Forelimb muscle (tissue), 1 donor: ENCODE data around the gene PARD6G. TPM values are rescaled to one million over a fixed set of nuclear protein-coding genes. Genes with fewer than 3 reads are reported as not detected.

Source experiments
- DNase-seq: peaks from one replicate; pipeline ENCODE4 v3.0.0-alpha.2; 2013; ENCODE audit warnings: low read depth
- polyA plus RNA-seq: library from polyadenylated mRNA; unstranded; fragments of 120-200 nt; gene quantifications from one replicate; pipeline ENCODE4 v1.2.1, GENCODE V29; 2013; ENCODE audit not compliant: insufficient read length

Gene PARD6G
- polyA plus RNA-seq, 1 donor = 5.2 TPM

DNA sequence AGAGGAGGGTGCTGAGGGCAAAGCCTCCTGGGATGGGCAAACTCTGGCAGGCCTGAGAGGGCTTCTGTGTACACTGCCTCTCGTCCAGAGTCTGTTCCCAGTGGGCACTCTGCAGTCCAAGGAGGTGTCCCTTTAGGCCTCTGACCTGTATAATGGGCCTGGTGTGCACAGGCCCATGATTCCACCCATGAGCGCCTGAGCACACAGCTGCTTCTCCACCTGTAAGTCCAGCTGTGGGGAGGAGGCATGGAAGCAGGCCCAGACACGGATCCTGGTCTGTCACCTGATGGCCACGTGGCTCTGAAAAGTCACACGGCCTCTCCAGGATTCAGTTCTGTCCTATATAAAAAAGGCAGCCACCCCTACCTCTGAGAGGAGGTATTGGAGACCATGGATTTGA lies 57.0 kb downstream of the PARD6G start:
- no peak for DNase-seq

DNA sequence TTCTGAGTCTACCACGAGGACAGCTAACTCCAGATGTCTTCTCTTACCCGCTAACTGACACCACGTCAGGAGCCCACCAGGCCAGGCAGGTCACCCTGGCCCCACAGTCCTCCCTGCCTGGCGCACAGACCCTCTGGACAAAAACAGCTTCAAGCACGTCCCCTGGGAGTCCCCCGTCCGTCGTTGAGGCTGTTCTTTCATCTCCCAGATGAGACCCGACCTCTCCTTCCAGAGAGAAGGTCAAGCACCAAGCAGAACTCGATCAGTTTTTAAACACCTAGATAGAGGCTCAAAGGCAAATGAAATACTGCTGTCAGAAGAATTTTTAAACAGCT lies 57.8 kb downstream of the PARD6G start:
- DNase-seq = no peak

DNA sequence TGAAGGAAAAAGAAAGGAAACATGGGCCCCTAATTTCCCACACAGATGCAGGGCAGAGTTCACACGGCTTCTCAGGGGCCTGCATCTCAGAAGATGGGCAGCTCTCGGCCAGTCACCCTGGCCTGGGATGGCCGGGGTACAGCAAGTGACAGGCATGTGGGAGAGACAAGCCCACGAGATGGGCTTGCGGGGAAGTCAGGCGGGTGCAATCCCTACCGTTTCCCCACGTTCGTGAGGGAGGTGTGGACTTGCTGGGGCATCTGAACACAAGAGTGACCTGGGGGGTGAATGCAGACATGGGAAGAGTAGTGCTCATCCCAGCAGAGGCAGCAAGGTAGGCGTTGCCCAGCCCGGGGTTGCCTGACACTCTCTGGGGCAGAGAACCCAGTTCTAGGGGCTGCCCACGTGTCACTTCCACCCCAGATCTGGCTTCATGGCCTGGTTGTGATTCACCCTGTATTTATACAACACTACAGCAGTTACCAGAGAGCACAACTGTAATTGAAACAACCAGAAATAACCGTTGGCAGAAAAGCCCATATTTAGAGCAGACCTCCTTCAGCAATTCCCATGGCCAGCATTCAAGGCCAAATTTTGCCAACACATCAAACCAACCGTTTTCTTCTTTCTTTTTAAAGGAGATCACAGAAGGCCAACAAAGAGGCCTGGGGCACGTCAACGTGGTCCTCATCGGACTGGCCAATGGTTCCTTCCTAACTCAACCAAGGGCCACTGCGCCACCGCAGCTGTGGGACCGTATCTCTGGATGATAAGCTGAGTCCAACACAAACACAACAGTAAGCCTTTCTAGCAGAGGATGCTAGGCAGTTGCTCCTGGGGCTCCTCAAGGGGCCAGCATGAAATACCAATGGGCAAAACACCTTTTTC lies 58.4 kb downstream of the PARD6G start:
- DNase-seq = no peak

DNA sequence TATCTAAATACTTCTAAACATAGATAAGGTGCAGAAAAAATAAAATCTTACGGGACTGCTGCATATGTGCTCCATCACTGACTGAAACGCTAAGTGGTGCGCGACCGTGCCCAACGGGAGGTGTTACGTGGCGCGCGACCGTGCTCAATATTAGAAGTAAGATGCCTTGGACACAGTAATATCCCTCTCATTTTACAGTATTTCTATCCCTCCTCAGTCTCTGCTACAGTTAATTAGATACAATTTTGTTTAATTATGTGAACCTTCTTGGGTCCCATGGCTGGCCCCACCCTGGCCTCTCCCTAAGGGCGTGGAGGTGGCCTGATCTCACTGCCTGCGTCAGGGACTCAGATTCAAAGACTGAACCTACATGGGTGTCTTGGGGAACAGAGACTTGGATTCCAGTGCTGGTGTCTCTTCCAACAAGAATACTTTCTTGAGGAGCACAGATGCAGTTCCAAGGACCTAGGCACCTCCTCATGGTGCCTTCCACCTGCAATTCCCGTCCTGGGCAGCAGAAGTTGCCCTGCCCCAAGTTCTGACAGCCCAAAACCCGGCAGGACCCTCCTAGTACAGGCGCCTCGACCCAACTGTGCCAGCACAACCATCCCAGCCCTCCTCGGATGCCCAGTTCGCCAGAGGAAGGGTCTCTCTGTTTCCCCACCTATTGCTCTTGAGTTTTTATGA lies 59.2 kb downstream of the PARD6G start:
- DNase-seq = no peak

DNA sequence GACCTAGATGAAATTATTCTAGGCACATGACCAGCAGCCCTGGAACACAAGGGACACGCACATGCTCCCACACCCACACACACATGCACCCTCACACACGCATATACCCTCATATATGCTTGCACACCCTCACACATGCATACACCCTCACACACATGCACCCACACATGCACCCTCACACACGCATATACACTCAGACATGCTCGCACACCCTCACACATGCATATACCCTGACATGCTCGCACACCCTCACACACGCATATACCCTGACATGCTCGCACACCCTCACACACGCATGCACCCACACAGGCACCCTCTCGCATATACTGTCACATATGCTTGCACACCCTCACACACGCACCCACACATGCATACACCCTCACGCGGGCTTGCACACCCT lies 61.8 kb downstream of the PARD6G start:
- no peak for DNase-seq

DNA sequence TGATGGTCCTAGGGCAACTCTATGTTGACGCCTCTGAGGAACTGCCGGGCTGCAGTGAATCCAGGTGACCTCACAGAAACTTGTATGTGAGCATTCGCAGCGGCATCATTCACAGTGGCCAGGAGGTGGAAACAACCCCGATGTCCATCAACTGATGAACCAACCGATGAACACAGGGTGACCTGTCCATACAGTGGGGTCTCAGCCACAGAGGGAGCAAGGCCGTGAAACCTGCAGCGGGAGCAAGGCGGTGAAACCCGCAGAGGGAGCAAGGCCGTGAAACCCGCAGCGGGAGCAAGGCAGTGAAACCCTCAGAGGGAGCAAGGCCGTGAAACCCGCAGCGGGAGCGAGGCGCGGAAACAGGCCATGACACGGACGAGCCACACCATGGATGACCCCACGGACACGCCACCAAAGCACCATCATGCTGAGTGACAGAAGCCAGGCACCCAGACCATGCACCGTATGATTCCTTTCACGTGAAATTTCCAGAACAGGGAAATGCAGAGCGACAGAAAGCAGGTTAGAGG lies 63.0 kb downstream of the PARD6G start:
- DNase-seq = no peak

DNA sequence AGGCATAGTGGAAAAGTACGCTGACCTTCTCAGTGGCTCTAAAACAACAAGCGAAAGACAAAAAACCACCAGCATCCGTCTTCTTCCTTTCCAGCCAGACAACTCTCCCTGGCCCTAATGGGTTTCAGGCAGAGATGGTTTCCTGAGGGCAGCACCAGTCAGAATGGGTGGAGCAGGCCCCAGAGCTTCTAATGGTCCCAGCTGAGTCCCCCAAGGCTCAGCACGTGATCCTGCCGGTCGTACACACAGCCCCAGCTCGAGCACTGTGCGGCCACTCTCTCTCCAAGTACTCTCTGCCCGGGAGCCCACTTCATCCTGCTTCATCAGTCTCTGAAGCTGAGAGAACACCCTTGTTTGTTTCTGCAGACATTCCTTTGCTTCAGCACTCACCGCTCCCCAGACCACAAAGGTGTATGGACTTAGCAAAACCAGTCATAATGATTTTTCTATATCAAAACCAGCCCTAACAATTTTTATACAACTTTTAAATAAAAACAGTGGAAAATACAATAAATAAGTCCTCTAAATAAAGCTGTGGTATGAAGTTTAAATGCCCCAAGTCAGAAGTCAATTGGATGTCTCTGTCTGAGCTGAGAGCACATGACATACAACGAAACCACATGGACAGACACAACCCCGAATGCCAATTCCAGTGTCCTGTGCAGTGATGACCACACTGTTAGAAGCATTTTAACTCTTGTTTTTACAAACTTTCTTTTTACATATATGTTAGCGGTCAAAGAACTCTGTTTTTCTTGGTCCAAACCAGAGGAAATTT lies 63.9 kb downstream of the PARD6G start:
- DNase-seq = no peak

DNA sequence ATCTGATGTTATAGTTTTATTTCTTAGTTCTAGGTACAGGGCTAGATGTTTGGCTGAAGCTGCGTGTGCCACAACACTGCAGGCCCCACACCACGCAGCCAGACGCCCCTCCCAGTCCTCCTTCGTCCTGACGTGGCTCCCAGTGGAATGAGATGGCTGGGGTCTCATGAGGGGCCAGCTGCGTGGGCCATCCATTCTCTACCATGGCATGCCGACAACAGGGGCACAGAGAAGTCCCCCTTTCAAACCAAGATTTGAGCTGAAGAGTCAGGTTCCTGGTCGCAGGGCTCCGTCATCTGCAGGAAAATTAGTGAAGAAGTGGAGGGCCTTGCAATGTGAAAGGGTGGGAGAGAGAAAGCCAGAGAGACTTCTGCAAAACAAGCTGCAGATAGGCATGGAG lies 64.5 kb downstream of the PARD6G start:
- no peak for DNase-seq

DNA sequence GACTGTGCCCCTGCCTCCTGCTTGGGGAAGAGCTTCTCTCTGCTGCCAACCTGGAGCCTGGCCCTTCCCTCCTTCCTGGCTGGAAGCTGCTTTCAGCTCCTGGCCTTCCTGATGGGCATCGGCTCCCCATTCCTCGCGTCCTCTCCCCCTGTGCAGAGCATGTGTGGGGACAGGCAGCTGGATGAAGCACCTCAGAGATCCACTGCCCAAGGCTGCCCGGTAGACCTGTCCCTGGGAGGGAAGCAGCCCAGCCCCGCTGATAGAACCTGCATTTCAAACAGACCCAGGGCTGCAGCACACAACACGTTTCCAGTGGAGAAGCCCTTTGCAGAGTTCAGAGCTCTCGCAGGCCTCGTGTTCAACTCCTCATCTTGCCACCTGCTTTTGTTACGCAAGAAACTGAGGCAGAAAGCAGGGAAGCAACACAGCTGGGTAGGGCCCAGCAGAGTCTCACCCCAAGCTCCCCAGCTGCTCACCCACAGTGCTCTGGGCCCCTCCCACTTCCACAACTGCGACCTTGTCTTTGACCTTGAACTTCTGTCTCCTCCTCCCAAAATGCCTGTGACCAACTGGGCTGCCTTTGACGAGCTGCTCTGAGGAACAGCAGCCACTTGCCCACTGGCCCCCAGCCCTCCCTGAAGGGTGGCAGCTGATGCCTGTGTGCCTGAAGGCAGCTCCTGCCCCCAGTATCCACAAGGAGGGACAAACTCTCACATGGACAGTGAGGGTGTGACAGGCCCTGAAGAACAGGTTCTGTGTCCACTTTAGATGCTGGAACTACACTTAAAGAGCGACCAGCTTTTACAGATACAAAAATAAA lies 65.5 kb downstream of the PARD6G start:
- DNase-seq = no peak

DNA sequence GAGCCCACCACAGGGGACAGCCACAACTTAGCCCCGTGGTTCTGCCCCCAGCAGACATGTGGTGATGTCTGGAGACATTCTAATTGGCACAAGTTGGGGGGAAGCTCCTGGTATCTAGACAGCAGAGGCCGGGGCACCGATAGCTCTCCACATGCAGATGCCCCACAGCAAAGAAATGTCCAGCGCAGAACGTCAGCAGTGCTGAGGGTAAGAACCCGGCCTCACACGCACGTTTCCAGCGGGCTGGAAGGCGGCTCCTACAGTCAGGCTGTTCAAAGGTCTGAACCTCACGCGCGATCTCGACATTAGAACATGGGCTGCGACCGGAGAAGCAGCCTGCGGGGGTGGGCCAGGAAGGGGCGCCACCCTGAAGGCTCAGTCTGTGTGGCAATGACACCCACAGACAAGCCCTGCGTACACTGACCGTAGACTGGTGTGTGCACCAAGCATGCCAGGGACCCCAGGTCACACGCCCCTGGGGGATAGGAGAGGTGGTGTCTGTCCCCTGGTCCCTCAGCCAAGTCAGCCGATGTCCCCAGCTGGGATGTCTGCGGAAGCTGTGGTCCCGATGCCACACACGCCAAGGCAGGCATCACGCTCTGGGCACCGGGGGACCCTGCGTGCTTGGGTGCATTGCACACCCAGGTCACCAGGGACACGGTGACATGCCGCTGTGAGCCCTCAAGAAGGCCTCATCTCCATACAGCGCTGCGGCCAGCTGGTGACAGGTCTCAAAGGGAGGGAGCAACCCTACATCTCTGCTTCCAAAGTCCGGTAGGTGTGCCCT lies 66.3 kb downstream of the PARD6G start:
- no peak for DNase-seq

DNA sequence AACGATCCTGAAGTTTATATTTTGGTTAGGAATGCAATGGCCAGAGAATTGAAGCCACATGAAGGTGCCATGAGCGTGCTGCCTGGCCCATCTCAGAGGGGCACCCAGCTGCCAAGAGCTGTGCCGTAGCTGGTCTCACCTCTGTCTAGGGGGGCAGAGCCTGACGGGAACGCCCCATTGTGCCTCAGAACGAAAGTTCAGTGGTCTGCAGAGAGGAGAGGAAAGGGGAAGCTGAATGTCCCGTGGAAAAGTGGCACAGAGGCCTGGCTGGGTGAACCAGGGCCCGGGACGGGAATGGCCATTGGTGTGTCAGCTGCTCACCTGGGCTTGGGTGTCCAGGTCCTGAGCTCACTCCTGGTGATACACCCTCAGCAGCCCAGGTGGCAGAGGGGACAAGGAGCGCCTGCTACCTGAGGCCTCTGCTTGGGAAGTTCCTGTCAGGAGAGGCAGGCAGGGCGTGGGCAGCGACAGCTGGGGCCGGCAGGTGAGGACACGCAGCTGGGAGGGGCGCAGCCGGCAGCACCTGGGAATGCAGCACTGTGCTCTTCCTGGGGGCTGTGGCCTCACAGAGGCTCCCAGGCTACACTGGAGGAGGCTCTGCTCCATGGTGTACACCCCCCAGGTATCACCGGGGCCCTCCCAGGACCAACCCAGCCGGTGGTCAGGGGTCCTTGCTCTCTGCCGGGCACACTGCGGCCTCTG lies 67.3 kb downstream of the PARD6G start:
- no peak for DNase-seq

DNA sequence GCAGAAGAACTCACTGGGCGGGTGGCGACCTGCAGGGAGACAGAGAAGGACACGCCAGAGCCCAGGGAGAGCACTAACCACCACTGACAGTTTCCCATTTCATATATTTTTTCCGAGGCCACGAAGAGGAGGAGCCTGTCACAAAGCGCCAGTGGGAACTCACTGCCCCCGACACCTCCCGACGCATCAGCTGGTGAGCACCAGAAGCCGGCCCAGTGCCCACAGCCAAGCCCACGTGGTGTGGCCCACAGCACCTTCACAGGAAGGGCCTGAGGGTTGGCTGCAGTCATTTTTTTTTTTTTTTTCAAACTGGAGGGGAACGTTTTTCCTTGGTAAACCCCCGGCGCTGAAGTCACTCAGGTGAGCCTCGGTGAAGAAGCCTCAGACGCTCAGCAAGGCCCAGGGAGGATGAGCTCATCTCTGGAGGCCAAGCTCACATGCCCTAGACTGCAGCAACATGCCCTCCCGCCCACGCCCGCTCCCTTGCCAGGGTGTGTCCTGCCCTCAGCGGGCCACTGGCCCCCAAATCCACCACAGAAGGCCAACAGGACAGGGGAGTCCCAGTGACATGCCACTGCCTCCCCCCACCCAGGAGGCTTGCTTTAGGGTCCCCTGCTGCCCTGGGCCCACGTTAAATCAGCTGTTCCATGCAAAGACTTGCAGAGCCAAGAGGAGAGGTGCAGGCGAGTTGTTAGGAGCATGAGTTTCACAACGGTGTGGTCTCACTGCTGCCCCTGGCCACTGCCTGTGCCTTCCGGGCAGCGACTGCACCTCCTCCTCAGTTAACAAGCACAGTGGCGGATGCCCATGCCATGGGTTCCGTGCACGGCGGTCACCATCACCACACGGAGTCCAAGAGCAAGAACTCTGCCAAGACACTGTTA lies 68.1 kb downstream of the PARD6G start:
- no peak for DNase-seq

DNA sequence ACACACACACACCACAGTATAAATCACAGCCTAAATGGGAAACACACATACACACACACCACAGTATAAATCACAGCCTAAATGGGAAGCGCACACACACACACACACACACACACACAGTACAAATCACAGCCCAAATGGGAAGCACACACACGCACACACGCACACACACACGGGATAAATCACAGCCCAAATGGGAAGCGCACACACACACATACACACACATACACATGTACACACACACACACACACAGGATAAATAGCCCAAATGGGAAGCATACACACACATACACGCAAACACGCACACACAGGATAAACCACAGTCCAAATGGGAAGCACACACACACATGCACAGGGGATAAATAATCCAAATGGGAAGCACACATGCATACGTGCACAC lies 70.2 kb downstream of the PARD6G start:
- DNase-seq = no peak

DNA sequence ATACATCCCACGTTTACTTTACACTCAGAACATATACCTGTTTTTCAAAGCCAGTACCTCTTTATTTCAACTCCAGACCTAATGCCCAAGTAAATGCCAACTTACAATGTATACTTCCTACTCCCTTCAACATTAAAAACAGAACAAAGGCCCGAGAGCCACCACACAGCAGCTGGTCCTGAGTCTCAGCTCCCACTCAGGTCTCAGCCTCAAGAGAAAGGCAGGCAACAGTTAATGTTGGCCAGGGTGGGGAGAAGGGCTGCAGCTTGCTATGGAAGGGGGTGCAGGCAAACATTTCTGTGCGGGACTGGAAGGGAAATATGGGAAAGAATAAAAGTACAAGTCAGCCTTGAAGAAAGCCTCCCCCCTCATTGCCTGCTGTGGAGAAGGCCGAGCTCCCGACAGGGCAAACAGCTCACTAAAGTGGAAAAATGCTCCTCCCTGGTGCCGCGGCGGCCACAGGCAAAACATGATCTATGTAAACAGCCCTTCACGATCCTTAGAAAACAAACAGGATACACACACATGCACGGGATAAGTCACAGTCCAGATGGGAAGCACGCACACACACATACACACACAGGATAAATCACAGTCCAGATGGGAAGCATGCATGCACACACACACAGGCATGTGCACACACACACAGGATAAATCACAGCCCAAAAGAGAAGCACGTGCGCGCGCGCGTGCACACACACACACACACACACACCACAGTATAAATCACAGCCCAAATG lies 70.8 kb downstream of the PARD6G start:
- no peak for DNase-seq

DNA sequence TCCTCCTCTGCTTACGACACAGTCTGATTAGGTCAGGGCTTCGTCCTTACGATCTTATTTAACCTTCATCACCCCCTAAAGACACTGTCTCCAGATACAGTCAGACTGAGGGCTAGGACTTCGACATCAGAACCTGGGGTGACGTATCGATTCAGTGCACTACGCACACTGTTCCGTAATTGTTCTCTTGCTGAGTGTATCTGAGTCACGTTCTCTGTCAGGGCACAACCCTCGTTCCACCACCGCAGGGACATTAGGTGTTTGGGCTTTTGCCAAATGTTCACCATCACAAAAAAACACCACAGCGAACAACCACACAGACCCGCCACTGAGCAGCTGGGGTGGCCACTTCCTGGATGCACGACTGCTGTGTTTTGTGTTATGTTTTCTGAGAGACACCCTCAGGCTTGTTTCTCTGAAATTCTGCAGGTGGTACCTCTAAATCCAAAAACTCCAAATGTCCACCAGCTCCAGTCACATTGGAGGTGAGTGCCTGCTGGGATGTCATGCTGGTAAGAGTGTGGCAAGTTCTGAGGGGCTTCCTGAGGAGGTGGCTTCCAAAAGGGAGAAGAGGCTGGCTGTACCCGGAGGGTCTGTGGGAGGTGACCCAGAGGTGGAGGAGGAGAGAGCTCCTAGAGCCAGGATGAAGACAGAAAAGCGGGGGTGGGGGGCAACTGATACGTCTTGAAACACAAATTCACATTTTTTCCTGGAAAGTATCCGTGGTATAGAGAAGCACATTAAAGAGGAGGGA lies 71.7 kb downstream of the PARD6G start:
- DNase-seq = no peak

DNA sequence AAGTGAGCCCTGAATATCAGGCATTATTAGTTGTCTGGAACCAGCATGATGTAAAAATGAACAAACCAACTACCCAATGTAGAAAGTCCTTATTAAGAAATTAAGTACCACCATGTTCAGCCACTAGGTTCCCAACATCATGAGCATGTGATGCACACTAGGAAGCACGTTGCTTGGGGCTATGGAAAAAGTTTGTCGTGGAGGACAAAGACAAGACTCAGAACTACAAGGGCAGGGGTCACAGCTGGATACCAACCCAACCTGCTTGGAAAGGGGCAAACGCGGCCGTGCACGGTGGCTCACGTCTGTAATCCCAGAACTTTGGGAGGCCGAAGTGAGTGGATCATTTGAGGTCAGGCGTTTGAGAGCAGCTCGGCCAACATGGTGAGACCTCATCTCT lies 74.3 kb downstream of the PARD6G start:
- DNase-seq = no peak

DNA sequence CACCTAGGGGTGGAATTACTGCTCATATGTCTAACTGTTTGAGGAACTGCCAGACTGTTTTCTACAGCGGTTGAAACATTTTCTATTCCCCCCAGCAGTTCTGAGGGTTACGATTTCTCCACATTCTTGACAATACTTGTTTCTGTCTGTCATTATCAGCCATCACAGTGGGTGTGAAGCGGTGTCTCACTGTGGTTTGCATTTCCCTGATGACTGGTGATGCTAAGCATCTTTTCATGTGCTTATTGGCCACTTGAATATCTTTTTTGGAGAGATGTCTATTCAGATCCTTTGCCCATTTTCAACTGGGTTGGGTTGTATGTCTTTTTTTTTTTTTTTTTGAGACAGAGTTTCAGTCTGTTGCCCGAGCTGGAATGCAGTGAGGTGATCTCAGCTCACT lies 75.3 kb downstream of the PARD6G start:
- no peak for DNase-seq
